ENCODE measurements around the gene MED17.

The MED17 gene

GRCh38 chr11:93845181-93846092, 61.4 kb downstream of the MED17 start:
- FAIRE-seq: no peak
- DNase-seq (ENCODE audit: insufficient read length, low spot score): no peak

- FAIRE-seq (no peak), DNase-seq (ENCODE audit: insufficient read length, low spot score) (no peak)
These were observed 62.3 kb downstream of the MED17 start for GRCh38 chr11:93846411-93846810.

GRCh38 chr11:93849201-93849600, 65.1 kb downstream of the MED17 start:
- FAIRE-seq: no peak

GRCh38 chr11:93849751-93850593, 65.9 kb downstream of the MED17 start:
- FAIRE-seq (no peak), DNase-seq (ENCODE audit: insufficient read length, low spot score) (no peak)

More at GRCh38 chr11:93849201-93849600, 65.1 kb downstream of the MED17 start:
- no peak for DNase-seq (ENCODE audit: insufficient read length, low spot score)

- no peak for DNase-seq (ENCODE audit: insufficient read length, low spot score)
These were observed 66.5 kb downstream of the MED17 start, which contains the start of gene VSTM5 for GRCh38 chr11:93850594-93851018. VSTM5 (minus strand) TSS chr11:93850618; CDS start chr11:93850502, 116 bp downstream.

GRCh38 chr11:93852242-93852641, 68.2 kb downstream of the MED17 start:
- DNase-seq (ENCODE audit: insufficient read length, low spot score) (no peak), FAIRE-seq (no peak)

More at GRCh38 chr11:93850594-93851018, 66.5 kb downstream of the MED17 start, which contains the start of gene VSTM5:
- no peak for FAIRE-seq

- FAIRE-seq: no peak
These were observed 73.5 kb downstream of the MED17 start for GRCh38 chr11:93857413-93858120.

GRCh38 chr11:93858121-93858775, 74.2 kb downstream of the MED17 start:
- FAIRE-seq (no peak), DNase-seq (ENCODE audit: insufficient read length, low spot score) (no peak)

More at GRCh38 chr11:93857413-93858120, 73.5 kb downstream of the MED17 start:
- DNase-seq (ENCODE audit: insufficient read length, low spot score): no peak

- DNase-seq (ENCODE audit: insufficient read length, low spot score): no peak
- FAIRE-seq: no peak
These were observed 77.7 kb downstream of the MED17 start for GRCh38 chr11:93861808-93862207.
